ENCODE results near the gene ELOF1.

ELOF1 gene

DNA sequence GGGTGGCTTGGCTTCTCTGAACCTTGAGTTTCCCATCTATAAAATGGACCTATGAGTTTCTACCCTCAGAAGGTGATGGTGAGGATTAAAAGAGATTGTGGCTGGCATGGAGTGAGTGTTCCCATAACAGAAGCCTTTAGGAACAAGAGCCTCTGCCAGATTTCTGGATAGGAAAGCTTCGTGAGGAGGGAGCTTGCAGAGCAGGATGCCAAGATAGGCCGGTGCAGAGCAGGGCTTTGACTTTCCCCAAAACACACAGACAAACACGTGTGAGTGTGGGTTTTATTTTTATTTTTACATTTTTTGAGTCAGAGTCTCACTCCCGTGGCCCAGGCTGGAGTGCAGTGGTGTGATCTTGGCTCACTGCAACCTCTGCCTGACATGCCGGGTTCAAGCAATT lies 24.1 kb downstream of the ELOF1 start:
- Mint-ChIP-seq H3K9me3 (no peaks in the 10 kb centered on the region), H3K4me1 (peaks cover 24 to 45% of the 10 kb centered on the region in 2 donors), H3K4me3 (no peak overlapping the region), H3K27me3 (peaks cover 14 to 15% of the 10 kb centered on the region in 2 donors), H3K36me3 (no peaks in the 10 kb centered on the region), H3K27ac (no peak overlapping the region)
- DNase-seq: no peak
- no peak for ATAC-seq (replicated peaks)

DNA sequence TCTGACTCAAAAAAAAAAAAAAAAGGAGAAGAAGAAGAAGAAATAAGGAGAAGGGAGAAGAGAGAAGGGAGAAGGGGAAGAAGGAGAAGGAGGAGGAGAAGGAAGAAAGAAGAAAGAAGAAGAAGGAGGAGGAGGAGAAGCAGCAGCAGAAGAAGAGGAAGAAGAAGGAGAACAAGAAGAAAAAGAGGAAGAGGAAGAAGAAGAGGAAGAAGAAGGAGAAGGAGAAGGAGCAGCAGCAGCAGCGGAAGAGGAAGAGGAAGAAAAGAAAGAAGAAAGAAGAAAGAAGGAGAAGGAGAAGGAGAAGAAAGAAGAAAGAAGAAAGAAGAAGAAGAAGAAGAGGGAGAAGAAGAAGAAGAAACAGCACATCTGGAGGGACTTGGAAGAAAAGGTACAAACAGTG lies 24.5 kb downstream of the ELOF1 start:
- Mint-ChIP-seq H3K4me3 (peak overlapping the region in 1 of 2 donors; percentile 13), H3K9me3 (no peaks in the 10 kb centered on the region), H3K27ac (no peak overlapping the region)

DNA sequence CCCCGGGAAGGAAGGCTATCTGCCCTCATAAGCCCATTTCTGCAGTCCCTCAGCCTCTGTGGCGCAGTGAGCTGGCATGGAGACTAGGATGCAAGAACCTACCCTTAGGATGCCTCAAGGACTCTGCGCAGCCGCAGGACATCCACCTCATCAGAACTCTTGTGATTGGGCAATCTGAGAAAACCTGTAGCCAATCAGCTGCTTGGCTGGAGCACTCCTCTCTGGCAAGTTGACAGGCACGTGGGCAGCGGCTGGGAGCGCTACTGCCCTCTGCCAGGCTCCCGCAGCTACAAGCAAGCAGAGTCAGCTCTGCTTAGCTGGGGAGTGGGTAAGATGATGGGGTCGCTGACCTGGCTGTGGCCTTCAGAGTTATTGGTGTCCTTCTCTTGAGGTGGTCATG lies 28.6 kb downstream of the ELOF1 start:
- peaks cover 4% of the 10 kb centered on the region in 2 donors for H3K36me3 Mint-ChIP-seq
- H3K27ac Mint-ChIP-seq: no peak overlapping the region
- H3K4me1 Mint-ChIP-seq: peaks cover 20 to 43% of the 10 kb centered on the region in 2 donors
- peak; percentile 33 for DNase-seq
- no peak overlapping the region for H3K4me3 Mint-ChIP-seq
- no peaks in the 10 kb centered on the region for H3K27me3 Mint-ChIP-seq
- no peaks in the 10 kb centered on the region for H3K9me3 Mint-ChIP-seq
- ATAC-seq (replicated peaks): peak in 1 of 2 donors; percentile 3

More for the DNA sequence above, 24.5 kb downstream of the ELOF1 start:
- Mint-ChIP-seq H3K4me1 (peaks cover 24 to 45% of the 10 kb centered on the region in 2 donors), H3K27me3 (peaks cover 13% of the 10 kb centered on the region in 2 donors), H3K36me3 (no peaks in the 10 kb centered on the region)
- DNase-seq (no peak), ATAC-seq (replicated peaks) (no peak)

DNA sequence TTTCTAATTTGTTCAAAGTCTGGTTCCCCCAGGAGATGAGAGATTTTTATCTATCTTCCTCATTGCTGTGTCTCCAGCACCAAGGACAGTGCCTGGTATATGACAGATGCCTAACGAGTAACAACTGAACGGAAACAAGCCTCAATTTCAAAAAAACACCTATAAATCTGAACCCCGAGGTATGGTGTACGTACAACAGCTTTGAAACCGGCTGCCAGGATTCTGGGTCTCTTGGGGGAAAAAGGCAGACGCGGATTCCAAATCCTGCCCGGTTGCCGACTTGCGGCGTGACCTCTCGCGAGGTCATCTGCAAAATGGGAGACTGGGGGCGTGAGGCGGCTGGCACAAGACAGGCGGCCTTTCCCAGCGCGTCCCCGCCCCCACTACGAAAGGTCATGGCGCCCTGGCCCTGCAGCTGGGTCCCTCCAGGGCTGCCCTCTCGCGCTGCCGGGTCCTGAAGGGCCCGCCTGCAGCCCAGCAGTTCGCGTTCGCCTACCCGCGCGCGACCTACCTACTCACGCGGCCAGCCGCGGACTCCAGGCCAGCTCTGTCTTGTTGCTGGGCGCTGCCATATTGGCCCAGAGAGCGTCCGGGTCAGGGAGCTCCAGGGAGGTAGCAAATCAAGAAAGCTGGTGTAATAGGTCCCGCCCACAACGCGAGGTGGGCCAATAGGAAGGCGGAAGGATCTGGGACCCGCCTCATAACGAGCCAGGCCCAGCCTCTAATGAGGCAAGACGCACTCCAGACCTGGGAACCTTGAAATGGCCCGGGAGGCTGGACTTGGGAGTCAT lies 30.3 kb downstream of the ELOF1 start, which contains the start of gene ECSIT:
TSS of gene ECSIT (minus strand) at position 584 of the 791 bp plus-strand sequence. CDS start 9,964 bp downstream, outside the sequence.
- DNase-seq: peak; percentile 96

DNA sequence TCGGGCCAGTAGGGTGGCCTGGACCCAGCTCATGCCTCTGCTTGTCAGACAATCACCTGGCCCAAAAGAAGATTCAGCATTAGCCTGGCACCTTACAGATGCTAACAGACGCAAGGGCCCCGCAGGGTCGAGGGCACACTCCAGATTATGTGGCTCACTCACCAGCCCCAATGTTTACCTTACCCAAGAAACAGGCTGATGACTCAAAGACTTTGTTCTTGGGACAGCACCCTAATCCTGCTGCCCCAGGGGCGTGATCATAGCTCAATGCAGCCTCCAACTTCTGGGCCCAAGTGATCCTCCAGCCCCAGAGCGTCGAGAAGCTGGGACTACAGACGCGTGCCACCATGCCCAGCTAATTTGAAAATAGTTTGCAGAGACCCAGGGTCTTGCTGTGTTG lies 39.9 kb downstream of the ELOF1 start:
- H3K36me3 Mint-ChIP-seq: peaks cover 17 to 39% of the 10 kb centered on the region in 2 donors
- ATAC-seq (replicated peaks) (no peak), DNase-seq (no peak)
- H3K9me3 Mint-ChIP-seq: no peaks in the 10 kb centered on the region
- no peak overlapping the region for H3K4me3 Mint-ChIP-seq
- no peak overlapping the region for H3K27ac Mint-ChIP-seq
- H3K27me3 Mint-ChIP-seq: no peaks in the 10 kb centered on the region
- H3K4me1 Mint-ChIP-seq: peaks cover 0 to 1% of the 10 kb centered on the region in 2 donors

More for the DNA sequence above, 30.3 kb downstream of the ELOF1 start, which contains the start of gene ECSIT:
- peak within 1 kb of the TSS; percentile 95 for H3K27ac Mint-ChIP-seq
- peaks cover 11 to 27% of the 10 kb centered on the region in 2 donors for H3K4me1 Mint-ChIP-seq
- H3K36me3 Mint-ChIP-seq: peaks cover 4% of the 10 kb centered on the region in 2 donors
- H3K4me3 Mint-ChIP-seq: peak within 1 kb of the TSS; percentile 91 to 92
- H3K9me3 Mint-ChIP-seq: no peaks in the 10 kb centered on the region
- ATAC-seq (replicated peaks): peak; percentile 97 to 99
- H3K27me3 Mint-ChIP-seq: no peaks in the 10 kb centered on the region

DNA sequence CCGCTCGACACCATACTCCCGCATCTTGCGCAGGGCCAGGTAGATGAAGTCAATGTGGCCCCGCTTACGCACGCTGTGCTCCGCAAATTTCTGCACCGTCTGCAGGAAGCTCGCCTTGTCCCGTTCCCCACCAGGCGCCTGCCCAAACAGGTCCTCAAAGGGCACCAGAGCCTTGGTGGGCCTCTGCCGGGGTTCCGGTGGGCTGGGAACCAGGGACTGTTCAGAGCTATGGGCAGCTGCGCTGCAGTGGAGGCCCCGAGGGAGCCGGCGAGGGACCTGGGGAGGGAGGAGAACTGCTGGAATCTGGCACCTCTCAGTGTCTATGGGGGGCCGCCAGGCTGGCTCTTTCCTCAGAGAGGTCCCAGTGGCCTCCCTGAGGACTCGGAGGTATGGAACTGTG lies 45.1 kb downstream of the ELOF1 start:
- H3K27me3 Mint-ChIP-seq: no peaks in the 10 kb centered on the region
- H3K4me1 Mint-ChIP-seq: no peaks in the 10 kb centered on the region
- H3K27ac Mint-ChIP-seq: no peak overlapping the region
- no peak for DNase-seq
- peaks cover 35 to 51% of the 10 kb centered on the region in 2 donors for H3K36me3 Mint-ChIP-seq
- no peaks in the 10 kb centered on the region for H3K9me3 Mint-ChIP-seq
- ATAC-seq (replicated peaks): no peak
- no peak overlapping the region for H3K4me3 Mint-ChIP-seq

DNA sequence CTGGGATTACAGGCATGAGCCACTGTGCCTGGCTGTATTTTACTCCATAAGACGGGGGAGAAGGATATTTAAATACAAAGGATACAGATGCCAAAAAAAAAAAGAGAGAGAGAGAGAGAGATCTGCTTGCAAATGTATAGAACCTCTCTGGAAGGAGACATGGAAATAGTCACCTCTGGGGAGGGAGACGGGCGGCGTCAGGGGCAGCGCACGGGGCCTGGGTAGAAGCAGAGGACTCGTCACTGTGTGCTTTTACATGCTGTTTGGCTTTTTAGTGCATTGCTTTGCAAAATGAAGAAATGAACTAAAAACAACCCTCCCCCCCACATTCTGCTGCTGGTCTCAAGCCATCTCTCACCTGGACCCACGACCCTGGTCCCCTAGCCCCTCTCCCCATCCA lies 48.6 kb downstream of the ELOF1 start:
- Mint-ChIP-seq H3K4me1 (peaks cover 9 to 15% of the 10 kb centered on the region in 2 donors), H3K36me3 (peaks cover 40 to 50% of the 10 kb centered on the region in 2 donors), H3K4me3 (no peak overlapping the region), H3K27ac (no peak overlapping the region), H3K27me3 (no peaks in the 10 kb centered on the region), H3K9me3 (no peaks in the 10 kb centered on the region)
- DNase-seq (no peak), ATAC-seq (replicated peaks) (no peak)

DNA sequence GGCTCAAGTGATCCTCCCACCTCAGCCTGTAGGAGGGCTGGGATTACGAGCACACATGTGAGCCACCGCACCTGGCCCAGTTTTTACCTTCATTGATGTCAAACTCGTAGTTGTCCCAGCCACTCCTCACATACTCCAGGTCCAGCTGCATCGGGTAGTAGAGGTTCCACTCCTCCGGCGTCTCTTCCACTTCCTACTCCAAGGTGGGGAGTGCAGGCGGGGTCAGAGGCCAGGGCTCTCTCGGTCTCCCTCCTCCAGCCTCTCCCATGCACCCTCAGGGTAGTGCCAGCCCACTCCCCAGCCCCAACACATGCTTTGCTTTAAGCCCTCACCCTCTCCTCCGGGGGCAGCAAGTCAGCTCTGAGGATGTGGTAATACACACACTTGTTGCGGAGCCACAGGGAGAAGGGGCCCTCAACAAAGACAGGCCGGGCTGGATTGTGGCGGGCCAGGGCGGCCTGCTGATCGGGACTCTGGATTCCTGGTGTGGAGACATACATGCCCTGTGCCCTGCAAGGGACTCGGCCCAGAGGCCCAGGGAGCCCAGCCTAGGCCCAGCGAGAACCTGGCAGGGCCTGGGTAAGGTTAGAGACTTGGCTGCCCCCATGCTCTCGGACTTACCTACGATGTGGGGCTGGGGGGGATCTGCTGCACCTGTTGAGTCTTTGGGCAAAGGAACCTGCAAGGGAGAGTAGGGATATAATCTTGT lies 51.5 kb downstream of the ELOF1 start:
- DNase-seq (no peak), ATAC-seq (replicated peaks) (no peak)
- H3K27ac Mint-ChIP-seq: peak overlapping the region; percentile 44
- no peaks in the 10 kb centered on the region for H3K9me3 Mint-ChIP-seq
- peak overlapping the region; percentile 56 to 57 for H3K4me3 Mint-ChIP-seq
- H3K36me3 Mint-ChIP-seq: peaks cover 23 to 47% of the 10 kb centered on the region in 2 donors
- no peaks in the 10 kb centered on the region for H3K27me3 Mint-ChIP-seq
- H3K4me1 Mint-ChIP-seq: peaks cover 16 to 24% of the 10 kb centered on the region in 2 donors

DNA sequence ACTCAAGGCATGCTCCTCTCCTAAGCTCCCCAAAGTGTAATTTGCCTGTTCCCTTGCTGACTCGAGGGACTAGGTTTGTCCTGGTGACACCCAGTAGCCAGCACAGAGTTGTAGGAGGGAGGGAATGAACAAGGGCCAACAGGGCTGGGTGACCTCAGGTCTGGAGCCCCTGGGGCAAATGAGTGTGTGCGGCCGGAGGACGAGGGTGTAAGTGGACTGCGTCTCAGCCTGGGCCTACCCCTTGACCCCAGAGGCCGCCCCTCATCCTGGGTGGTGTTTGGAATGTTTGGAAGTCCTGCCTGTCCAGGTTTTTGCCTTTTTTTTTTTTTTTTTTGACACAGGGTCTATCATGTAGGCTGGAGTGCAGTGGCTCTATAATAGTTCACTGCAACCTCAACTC lies 52.1 kb downstream of the ELOF1 start:
- Mint-ChIP-seq H3K36me3 (peaks cover 19 to 42% of the 10 kb centered on the region in 2 donors), H3K9me3 (no peaks in the 10 kb centered on the region), H3K4me1 (peaks cover 16 to 24% of the 10 kb centered on the region in 2 donors), H3K4me3 (peak overlapping the region; percentile 90 to 94), H3K27me3 (no peaks in the 10 kb centered on the region), H3K27ac (peak overlapping the region; percentile 99)
- ATAC-seq (replicated peaks): no peak
- DNase-seq: no peak

DNA sequence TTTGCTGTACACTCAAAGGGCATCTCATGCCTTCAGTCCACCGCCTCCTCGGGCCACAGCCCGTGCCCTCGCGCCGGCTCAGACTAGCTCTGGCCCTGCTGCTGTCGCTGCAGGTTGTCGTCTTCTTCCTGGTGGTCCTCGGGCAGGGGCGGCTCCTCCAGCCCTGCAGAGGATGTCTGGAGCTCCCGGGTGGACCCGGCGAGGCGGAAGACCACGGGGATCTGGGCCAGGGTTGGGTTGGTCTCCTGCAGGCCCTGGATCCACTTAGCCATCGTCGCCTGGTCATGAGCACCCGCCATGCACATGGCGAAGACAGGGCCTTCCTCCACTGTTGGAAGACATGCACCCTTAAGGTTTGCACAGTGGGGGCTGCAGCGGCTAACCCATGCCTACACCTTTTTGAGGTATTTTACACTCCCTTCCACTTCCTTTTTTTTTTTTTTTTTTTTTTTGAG lies 52.9 kb downstream of the ELOF1 start:
- Mint-ChIP-seq H3K27ac (peak overlapping the region; percentile 99), H3K4me1 (peaks cover 17 to 24% of the 10 kb centered on the region in 2 donors), H3K4me3 (peak overlapping the region; percentile 90 to 94), H3K36me3 (peaks cover 18 to 37% of the 10 kb centered on the region in 2 donors), H3K9me3 (no peaks in the 10 kb centered on the region), H3K27me3 (no peaks in the 10 kb centered on the region)
- ATAC-seq (replicated peaks) (peak; percentile 43 to 45), DNase-seq (no peak)

DNA sequence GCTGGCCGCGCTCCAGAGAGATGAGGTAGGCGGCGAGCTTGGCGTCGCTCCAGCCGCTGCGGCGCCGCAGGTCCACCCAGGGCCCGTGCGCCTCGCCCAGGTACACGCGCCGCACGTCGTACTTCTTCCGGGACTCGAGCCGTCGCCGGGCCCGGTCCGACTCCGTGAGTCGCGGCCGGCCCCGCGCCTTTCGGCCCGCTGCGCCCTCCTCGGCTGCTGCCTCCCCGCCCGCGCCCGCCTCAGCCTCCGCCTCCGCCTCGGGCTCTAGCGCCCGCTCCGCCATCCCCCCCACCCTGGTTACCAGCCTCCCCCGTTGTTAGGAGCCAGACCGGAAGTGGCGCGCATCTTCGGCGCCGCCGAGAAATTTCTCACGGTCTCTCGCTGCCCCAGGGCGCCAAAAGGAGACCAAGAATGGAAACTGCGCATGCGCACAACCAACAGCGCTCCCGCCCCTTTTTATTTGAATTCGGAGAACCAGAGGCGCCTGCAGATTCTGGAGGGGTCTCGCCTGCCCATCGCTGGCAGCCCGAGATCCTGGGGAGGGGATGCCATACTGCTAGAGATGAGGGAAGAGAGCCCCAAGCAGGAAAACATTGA lies 53.4 kb downstream of the ELOF1 start, which contains the start of gene ZNF653:
TSS of gene ZNF653 (minus strand) at position 336 of the 597 bp plus-strand sequence. CDS start at position 283, 53 bp downstream.
- Mint-ChIP-seq H3K9me3 (no peaks in the 10 kb centered on the region), H3K36me3 (peaks cover 13 to 36% of the 10 kb centered on the region in 2 donors), H3K27ac (peak within 1 kb of the TSS; percentile 99), H3K4me3 (peak within 1 kb of the TSS; percentile 90 to 94), H3K4me1 (peaks cover 17 to 24% of the 10 kb centered on the region in 2 donors), H3K27me3 (no peaks in the 10 kb centered on the region)
- DNase-seq (peak; percentile 93), ATAC-seq (replicated peaks) (peak; percentile 75 to 79)

DNA sequence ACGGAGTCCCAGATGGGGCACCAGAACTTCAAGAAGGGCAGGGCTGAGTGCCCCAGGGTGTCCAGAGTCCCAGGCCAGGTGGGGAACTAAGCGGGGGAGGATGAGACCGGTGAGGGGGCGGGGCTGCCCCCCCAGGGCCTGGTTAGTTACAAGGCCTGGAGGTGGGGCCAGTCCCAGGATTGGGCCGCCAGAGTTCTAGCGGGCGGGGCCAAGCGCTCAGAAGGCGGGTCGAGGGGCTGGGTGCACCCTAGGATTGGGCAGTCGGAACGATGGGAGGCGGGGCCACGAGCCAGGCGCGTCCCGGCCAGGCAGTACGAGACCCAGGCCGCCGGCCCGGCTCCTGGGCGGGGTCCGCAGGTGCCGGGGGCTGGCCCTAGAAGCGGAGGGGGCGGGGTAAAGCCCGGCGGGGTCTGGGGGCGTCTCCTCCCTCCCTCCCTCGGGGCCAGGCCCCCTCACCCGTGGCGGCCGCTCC lies 54.0 kb downstream of the ELOF1 start:
- H3K9me3 Mint-ChIP-seq: no peaks in the 10 kb centered on the region
- peak overlapping the region; percentile 90 to 94 for H3K4me3 Mint-ChIP-seq
- H3K27me3 Mint-ChIP-seq: no peaks in the 10 kb centered on the region
- DNase-seq: peak; percentile 96
- ATAC-seq (replicated peaks): peak; percentile 91 to 92
- H3K27ac Mint-ChIP-seq: peak overlapping the region; percentile 99
- peaks cover 17 to 24% of the 10 kb centered on the region in 2 donors for H3K4me1 Mint-ChIP-seq
- H3K36me3 Mint-ChIP-seq: peaks cover 13 to 33% of the 10 kb centered on the region in 2 donors

DNA sequence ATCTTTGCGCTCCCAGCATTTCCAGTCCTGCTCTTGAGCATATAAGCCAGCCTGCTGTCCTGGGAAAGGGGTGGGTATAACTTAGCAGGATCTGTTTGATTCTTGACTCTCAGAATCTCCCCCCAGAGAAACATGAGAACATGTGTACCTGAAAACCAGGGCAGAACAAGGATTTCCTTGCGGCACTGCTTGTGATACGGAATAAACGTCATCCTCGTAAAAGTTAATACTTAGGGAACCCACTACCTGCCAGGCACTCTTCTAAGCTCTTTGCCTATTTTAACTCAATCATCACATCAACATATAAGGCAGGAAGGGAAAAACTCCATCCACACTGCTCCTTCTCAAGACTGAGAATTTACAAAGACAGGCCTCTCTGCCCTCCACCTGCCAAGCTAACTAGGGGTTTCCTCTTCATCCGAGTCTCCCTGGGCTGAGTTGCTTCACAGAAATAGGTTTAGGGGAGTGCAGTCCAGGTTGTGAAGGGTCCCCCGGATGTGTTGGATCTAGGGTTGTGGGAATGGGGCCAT lies 54.5 kb downstream of the ELOF1 start:
- DNase-seq (no peak), ATAC-seq (replicated peaks) (peak in 1 of 2 donors; percentile 0)
- Mint-ChIP-seq H3K27ac (peak overlapping the region; percentile 99), H3K27me3 (no peaks in the 10 kb centered on the region), H3K36me3 (peaks cover 15 to 38% of the 10 kb centered on the region in 2 donors), H3K9me3 (no peaks in the 10 kb centered on the region), H3K4me3 (peak overlapping the region; percentile 90 to 94), H3K4me1 (peaks cover 17 to 24% of the 10 kb centered on the region in 2 donors)

Data from stimulated activated naive B cell treated with anti-CD40 and anti-IgM and Interleukin-4, amounts not matched to agents 10 μg/mL and 1 μg/mL and 100 μg/mL, for 72 hours (primary cell).